ENCODE measurements around the gene LRRC53. TPM values are rescaled to one million over a fixed set of nuclear protein-coding genes. Genes with fewer than 3 reads are reported as not detected.

LRRC53 gene
- total RNA-seq, 1 experiment from 2014 or later: not detected

DNA sequence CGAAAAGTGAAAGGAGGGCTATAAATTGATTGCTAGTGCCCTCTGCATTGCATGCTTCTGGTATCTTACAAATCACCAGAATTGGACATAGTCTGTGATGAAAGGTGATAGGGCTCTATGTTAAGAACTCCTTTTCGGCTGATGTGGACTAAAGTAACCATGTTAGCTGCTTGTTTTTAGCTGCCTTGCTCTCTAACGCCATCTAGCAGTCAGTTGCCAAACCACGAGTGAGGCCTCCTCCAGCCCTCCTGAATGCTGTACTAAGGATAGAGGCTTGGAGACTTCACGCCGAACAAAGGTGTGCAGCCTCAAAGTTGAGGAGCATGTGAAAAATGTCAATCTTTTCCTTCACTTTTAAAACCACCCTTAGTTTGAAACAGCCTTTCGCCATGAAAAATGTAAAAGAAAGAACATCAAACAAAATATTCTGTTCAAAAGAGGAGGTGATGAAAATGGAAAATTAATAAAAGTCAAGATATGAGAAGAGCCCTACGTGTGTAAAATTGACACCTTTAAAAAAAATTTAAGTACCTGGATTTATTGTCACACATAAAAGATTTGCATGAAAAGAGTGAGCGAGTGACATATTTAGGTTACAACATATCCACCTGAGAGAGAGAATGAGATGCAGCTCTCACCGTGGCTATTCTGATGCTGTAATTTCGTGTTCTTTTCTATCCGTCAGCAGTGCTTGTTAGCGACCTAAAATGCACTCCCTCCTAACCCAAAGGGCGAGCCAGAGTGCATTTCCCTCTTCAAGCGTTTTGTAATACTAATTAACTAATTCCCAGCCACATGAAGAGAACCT lies 8.1 kb downstream of the LRRC53 start:
- no peaks in the 10 kb centered on the region for H3K36me3 Mint-ChIP-seq
- H3K4me1 Mint-ChIP-seq: peaks cover 41% of the 10 kb centered on the region
- TF ChIP-seq CREM (CRISPR knock-in tag; IDR thresholded peaks at IDR 0.05) (no peak), KAT7 (CRISPR knock-in tag; IDR thresholded peaks at IDR 0.05; ENCODE audit: borderline replicate concordance) (no peak)
- TF ChIP-seq, protein P1, sequence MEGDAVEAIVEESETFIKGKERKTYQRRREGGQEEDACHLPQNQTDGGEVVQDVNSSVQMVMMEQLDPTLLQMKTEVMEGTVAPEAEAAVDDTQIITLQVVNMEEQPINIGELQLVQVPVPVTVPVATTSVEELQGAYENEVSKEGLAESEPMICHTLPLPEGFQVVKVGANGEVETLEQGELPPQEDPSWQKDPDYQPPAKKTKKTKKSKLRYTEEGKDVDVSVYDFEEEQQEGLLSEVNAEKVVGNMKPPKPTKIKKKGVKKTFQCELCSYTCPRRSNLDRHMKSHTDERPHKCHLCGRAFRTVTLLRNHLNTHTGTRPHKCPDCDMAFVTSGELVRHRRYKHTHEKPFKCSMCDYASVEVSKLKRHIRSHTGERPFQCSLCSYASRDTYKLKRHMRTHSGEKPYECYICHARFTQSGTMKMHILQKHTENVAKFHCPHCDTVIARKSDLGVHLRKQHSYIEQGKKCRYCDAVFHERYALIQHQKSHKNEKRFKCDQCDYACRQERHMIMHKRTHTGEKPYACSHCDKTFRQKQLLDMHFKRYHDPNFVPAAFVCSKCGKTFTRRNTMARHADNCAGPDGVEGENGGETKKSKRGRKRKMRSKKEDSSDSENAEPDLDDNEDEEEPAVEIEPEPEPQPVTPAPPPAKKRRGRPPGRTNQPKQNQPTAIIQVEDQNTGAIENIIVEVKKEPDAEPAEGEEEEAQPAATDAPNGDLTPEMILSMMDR (IDR thresholded peaks at IDR 0.05): peak; percentile 62
- ChIA-PET CTCF (interaction anchor here (0.6 to 4.2 kb wide), 25 partner anchors 9 to 696 kb away, joined by 3 to 19 read pairs (median 3); partner anchors contain the start of genes CRYZ, ERICH3 and TYW3), POLR2A (no interaction called here)
- DNase-seq (ENCODE audit: low spot score) (peak; percentile 81), ATAC-seq (peak; percentile 86)
- H3K27ac Mint-ChIP-seq: peak overlapping the region; percentile 81; the same call in 1 of the 2 replicates
- no peaks in the 10 kb centered on the region for H3K27me3 Mint-ChIP-seq (ENCODE audit: low read depth)
- H3K4me3 Mint-ChIP-seq: peak overlapping the region; percentile 50
- no peaks in the 10 kb centered on the region for H3K9me3 Mint-ChIP-seq

- ChIA-PET CTCF (interaction anchor here (2.1 to 4.2 kb wide), 6 partner anchors 8 to 231 kb away, joined by 8 to 19 read pairs (median 12); partner anchors contain the start of genes CRYZ and TYW3), POLR2A (interaction anchor here (1.3 kb wide), 1 partner anchor 171 kb away, joined by 3 read pairs; no protein-coding TSS in a partner anchor)
- H3K27ac Mint-ChIP-seq: no peak overlapping the region
- no peaks in the 10 kb centered on the region for H3K36me3 Mint-ChIP-seq
- no peak for TF ChIP-seq RORB (CRISPR knock-in tag; IDR thresholded peaks at IDR 0.05)
- ATAC-seq (no peak), DNase-seq (ENCODE audit: low spot score) (no peak)
- H3K4me1 Mint-ChIP-seq: peaks cover 30% of the 10 kb centered on the region
- no peak overlapping the region for H3K4me3 Mint-ChIP-seq
- H3K9me3 Mint-ChIP-seq: no peaks in the 10 kb centered on the region
- H3K27me3 Mint-ChIP-seq (ENCODE audit: low read depth): no peaks in the 10 kb centered on the region
Observed at GRCh38 chr1:74502858-74503257, 9.6 kb downstream of the LRRC53 start.

- CTCF ChIA-PET: interaction anchor here (2.1 to 4.2 kb wide), 4 partner anchors 14 to 231 kb away, joined by 8 to 19 read pairs (median 10); partner anchors contain the start of genes CRYZ and TYW3
- Mint-ChIP-seq H3K9me3 (no peaks in the 10 kb centered on the region), H3K27me3 (ENCODE audit: low read depth) (no peaks in the 10 kb centered on the region), H3K36me3 (no peaks in the 10 kb centered on the region), H3K4me3 (no peak overlapping the region), H3K27ac (no peak overlapping the region), H3K4me1 (peaks cover 30% of the 10 kb centered on the region)
- ATAC-seq (peak; percentile 32), DNase-seq (ENCODE audit: low spot score) (no peak)
- TF ChIP-seq ZMAT4 (CRISPR knock-in tag; IDR thresholded peaks at IDR 0.05) (no peak), TEAD1 (CRISPR knock-in tag; IDR thresholded peaks at IDR 0.05) (0 out of 2 replicates have a peak, but pooled peaks have one; percentile 61), JUN (CRISPR knock-in tag; IDR thresholded peaks at IDR 0.05) (peak; percentile 72; the same call in 1 of the 2 replicates), GTF2I (CRISPR knock-in tag; conservative IDR thresholded peaks at IDR 0.05) (no peak), CDX4 (CRISPR knock-in tag; IDR thresholded peaks at IDR 0.05; ENCODE audit: borderline replicate concordance) (no peak), SMAD4 (CRISPR knock-in tag; IDR thresholded peaks at IDR 0.05) (peak; percentile 66; the same call in 1 of the 2 replicates)
- TF ChIP-seq, protein P2, sequence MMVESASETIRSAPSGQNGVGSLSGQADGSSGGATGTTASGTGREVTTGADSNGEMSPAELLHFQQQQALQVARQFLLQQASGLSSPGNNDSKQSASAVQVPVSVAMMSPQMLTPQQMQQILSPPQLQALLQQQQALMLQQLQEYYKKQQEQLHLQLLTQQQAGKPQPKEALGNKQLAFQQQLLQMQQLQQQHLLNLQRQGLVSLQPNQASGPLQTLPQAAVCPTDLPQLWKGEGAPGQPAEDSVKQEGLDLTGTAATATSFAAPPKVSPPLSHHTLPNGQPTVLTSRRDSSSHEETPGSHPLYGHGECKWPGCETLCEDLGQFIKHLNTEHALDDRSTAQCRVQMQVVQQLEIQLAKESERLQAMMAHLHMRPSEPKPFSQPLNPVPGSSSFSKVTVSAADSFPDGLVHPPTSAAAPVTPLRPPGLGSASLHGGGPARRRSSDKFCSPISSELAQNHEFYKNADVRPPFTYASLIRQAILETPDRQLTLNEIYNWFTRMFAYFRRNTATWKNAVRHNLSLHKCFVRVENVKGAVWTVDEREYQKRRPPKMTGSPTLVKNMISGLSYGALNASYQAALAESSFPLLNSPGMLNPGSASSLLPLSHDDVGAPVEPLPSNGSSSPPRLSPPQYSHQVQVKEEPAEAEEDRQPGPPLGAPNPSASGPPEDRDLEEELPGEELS (CRISPR knock-in tag; IDR thresholded peaks at IDR 0.05): no peak
- POLR2A ChIA-PET: interaction anchor here (1.3 kb wide), 1 partner anchor 172 kb away, joined by 3 read pairs; no protein-coding TSS in a partner anchor
Observed at GRCh38 chr1:74502432-74502831, 10.0 kb downstream of the LRRC53 start.

- CTCF ChIA-PET: no interaction called here
- ATAC-seq: no peak
- Mint-ChIP-seq H3K9me3 (no peaks in the 10 kb centered on the region), H3K27me3 (ENCODE audit: low read depth) (no peaks in the 10 kb centered on the region), H3K4me3 (no peak overlapping the region), H3K27ac (no peak overlapping the region), H3K4me1 (peaks cover 11% of the 10 kb centered on the region; the same call in 1 of the 2 replicates), H3K36me3 (no peaks in the 10 kb centered on the region)
- DNase-seq (ENCODE audit: low spot score): no peak
- POLR2A ChIA-PET: no interaction called here
- TF ChIP-seq ESRRA (CRISPR knock-in tag; IDR thresholded peaks at IDR 0.05; ENCODE audit: borderline replicate concordance): no peak
- TF ChIP-seq GTF2I (CRISPR knock-in tag; conservative IDR thresholded peaks at IDR 0.05): no peak
- TF ChIP-seq ZNF425 (CRISPR knock-in tag; conservative IDR thresholded peaks at IDR 0.05): no peak
- TF ChIP-seq, protein P1 (IDR thresholded peaks at IDR 0.05): no peak
- TF ChIP-seq, protein P3, sequence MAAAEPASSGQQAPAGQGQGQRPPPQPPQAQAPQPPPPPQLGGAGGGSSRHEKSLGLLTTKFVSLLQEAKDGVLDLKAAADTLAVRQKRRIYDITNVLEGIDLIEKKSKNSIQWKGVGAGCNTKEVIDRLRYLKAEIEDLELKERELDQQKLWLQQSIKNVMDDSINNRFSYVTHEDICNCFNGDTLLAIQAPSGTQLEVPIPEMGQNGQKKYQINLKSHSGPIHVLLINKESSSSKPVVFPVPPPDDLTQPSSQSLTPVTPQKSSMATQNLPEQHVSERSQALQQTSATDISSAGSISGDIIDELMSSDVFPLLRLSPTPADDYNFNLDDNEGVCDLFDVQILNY (CRISPR knock-in tag; IDR thresholded peaks at IDR 0.05): no peak
- TF ChIP-seq ZNF416 (CRISPR knock-in tag; IDR thresholded peaks at IDR 0.05): no peak
- TF ChIP-seq NFYB (CRISPR knock-in tag; conservative IDR thresholded peaks at IDR 0.05; ENCODE audit: low read depth): no peak
Observed at GRCh38 chr1:74498901-74499300, 13.5 kb downstream of the LRRC53 start.

Data from WTC11 (cell line).